Small intestine (tissue), 7 donors: ENCODE results near the gene HRH3. TPM values are rescaled to one million over a fixed set of nuclear protein-coding genes. Genes with fewer than 3 reads are reported as not detected.

Source experiments
- DNase-seq, 2 donors: peaks; one replicate each; pipeline versions ENCODE4 v3.0.0 to v3.0.0-alpha.2; 2013
- FAIRE-seq: peaks from 2 replicates; lab custom pipeline; 2012; peaks lifted over from hg19 to GRCh38; lab: Jason Lieb, UNC
- H3K27ac ChIP-seq, 3 donors: one replicate each; pipeline ENCODE4 v1.5.1; 2013; ENCODE audit warnings: low read length in 2 of 3, mild to moderate bottlenecking in 2 of 3, control low read depth in 1 of 3, inconsistent platforms in 1 of 3, low read depth in 1 of 3, moderate library complexity in 1 of 3
- H3K27me3 ChIP-seq, 3 donors: one replicate each; pipeline ENCODE4 v1.6.1; 2013; ENCODE audit warnings: low read length in 3 of 3, inconsistent platforms in 1 of 3; ENCODE audit not compliant: control insufficient read depth in 3 of 3, insufficient read depth in 3 of 3
- H3K36me3 ChIP-seq, 3 donors: one replicate each; pipeline ENCODE4 v1.6.1; 2013; ENCODE audit warnings: low read length in 3 of 3, inconsistent platforms in 1 of 3, low read depth in 1 of 3, mild to moderate bottlenecking in 1 of 3, moderate library complexity in 1 of 3; ENCODE audit not compliant: control insufficient read depth in 3 of 3, insufficient read depth in 2 of 3
- H3K4me1 ChIP-seq, 3 donors: one replicate each; pipeline ENCODE4 v1.6.1; 2013; ENCODE audit warnings: low read length in 2 of 3, inconsistent platforms in 1 of 3, low read depth in 1 of 3, mild to moderate bottlenecking in 1 of 3, moderate library complexity in 1 of 3; ENCODE audit not compliant: control insufficient read depth in 3 of 3, insufficient read depth in 2 of 3
- H3K4me3 ChIP-seq, 3 donors: one replicate each; pipeline ENCODE4 v1.5.1; 2013; ENCODE audit warnings: low read length in 3 of 3, control low read depth in 1 of 3, inconsistent platforms in 1 of 3, low read depth in 1 of 3, mild to moderate bottlenecking in 1 of 3, moderate library complexity in 1 of 3
- H3K9me3 ChIP-seq, 2 donors: one replicate each; pipeline ENCODE4 v1.6.1; 2013; ENCODE audit warnings: low read depth in 1 of 2, low read length in 1 of 2; ENCODE audit not compliant: control insufficient read depth in 2 of 2, insufficient read depth in 1 of 2
- WGBS, 3 donors: extraction: QIAGEN DNeasy Blood & Tissue Kit; methylation state at CpG; one replicate each; pipeline ENCODE4 v1.1.7; 2013; 5-methylcytosine and 5-hydroxymethylcytosine counted together
- polyA plus RNA-seq, 4 donors: library from polyadenylated mRNA; stranded (reverse) in 3 of 4; unstranded in 1 of 4; fragments of 200-250 nt in 3 of 4; fragments of 120-200 nt in 1 of 4; gene quantifications; one replicate each; pipeline versions ENCODE4 v1.2.1 to v1.2.3, GENCODE V29; 2013
- donor health status: healthy with polysubstance abuse.
- donor health status: control.
- donor health status: control.
- donor health status: Bipolar disorder and iron deficiency.
- donor health status: healthy.

Gene HRH3
- polyA plus RNA-seq, 4 donors, result 0.06 to 0.31 TPM; not detected in 2

GRCh38 chr20:62225820-62226635 is 6.0 kb upstream of the HRH3 start:
- Histone ChIP-seq H3K36me3 (no peaks in the 10 kb centered on the region), H3K4me1 (peaks cover 0 to under 1% (median 0%) of the 10 kb centered on the region in 3 donors), H3K9me3 (no peaks in the 10 kb centered on the region), H3K4me3 (no peak overlapping the region), H3K27me3 (peaks cover 7 to 29% (median 18%) of the 10 kb centered on the region in 3 donors), H3K27ac (no peak overlapping the region)
- no peak for FAIRE-seq
- 78 to 86% (median 80%) methylated on average over 17 of the region's 17 CpGs for WGBS, 3 donors
- no peak for DNase-seq

- Histone ChIP-seq H3K36me3 (no peaks in the 10 kb centered on the region), H3K9me3 (no peaks in the 10 kb centered on the region), H3K27ac (no peak overlapping the region), H3K27me3 (peaks cover 14 to 36% (median 21%) of the 10 kb centered on the region in 3 donors), H3K4me1 (peaks cover 0 to 8% (median 0%) of the 10 kb centered on the region in 3 donors), H3K4me3 (no peak overlapping the region)
- FAIRE-seq (no peak), DNase-seq (no peak)
- WGBS, 3 donors, result 86 to 91% (median 88%) methylated on average over 13 of the region's 13 CpGs
These were observed 4.9 kb upstream of the HRH3 start for GRCh38 chr20:62225026-62225425.

- WGBS, 3 donors, result 52 to 65% (median 62%) methylated on average over 21 of the region's 21 CpGs
- Histone ChIP-seq H3K27me3 (peaks cover 19 to 39% (median 23%) of the 10 kb centered on the region in 3 donors), H3K4me3 (no peak overlapping the region), H3K36me3 (no peaks in the 10 kb centered on the region), H3K27ac (no peak overlapping the region), H3K9me3 (no peaks in the 10 kb centered on the region), H3K4me1 (peaks cover 0 to 8% (median 2%) of the 10 kb centered on the region in 3 donors)
- DNase-seq (no peak), FAIRE-seq (no peak)
These were observed 4.2 kb upstream of the HRH3 start for GRCh38 chr20:62224113-62224855.

GRCh38 chr20:62223571-62223970 is 3.5 kb upstream of the HRH3 start:
- Histone ChIP-seq H3K4me3 (no peak overlapping the region), H3K27me3 (peaks cover 19 to 46% (median 23%) of the 10 kb centered on the region in 3 donors), H3K36me3 (no peaks in the 10 kb centered on the region), H3K4me1 (peaks cover 0 to 8% (median 3%) of the 10 kb centered on the region in 3 donors), H3K27ac (no peak overlapping the region), H3K9me3 (no peaks in the 10 kb centered on the region)
- no peak for FAIRE-seq
- no peak for DNase-seq
- WGBS, 3 donors, result 74 to 81% (median 76%) methylated on average over 8 to 9 of the region's 9 CpGs

- peaks cover 0 to 8% (median 3%) of the 10 kb centered on the region in 3 donors for H3K4me1 ChIP-seq
- no peak overlapping the region for H3K4me3 ChIP-seq
- no peaks in the 10 kb centered on the region for H3K9me3 ChIP-seq
- DNase-seq (no peak), FAIRE-seq (no peak)
- peaks cover 24 to 52% (median 29%) of the 10 kb centered on the region in 3 donors for H3K27me3 ChIP-seq
- H3K27ac ChIP-seq, result no peak overlapping the region
- H3K36me3 ChIP-seq, result no peaks in the 10 kb centered on the region
- WGBS, 3 donors, result 68 to 74% (median 73%) methylated on average over 13 of the region's 13 CpGs
These were observed 2.9 kb upstream of the HRH3 start for GRCh38 chr20:62222972-62223371.

GRCh38 chr20:62222266-62222850 is 2.3 kb upstream of the HRH3 start:
- Histone ChIP-seq H3K27me3 (peaks cover 25 to 58% (median 29%) of the 10 kb centered on the region in 3 donors), H3K4me1 (peaks cover 0 to 8% (median 3%) of the 10 kb centered on the region in 3 donors), H3K27ac (no peak overlapping the region), H3K36me3 (no peaks in the 10 kb centered on the region), H3K9me3 (no peaks in the 10 kb centered on the region), H3K4me3 (no peak overlapping the region)
- no peak for FAIRE-seq
- no peak for DNase-seq
- WGBS, 3 donors, result 83 to 87% (median 85%) methylated on average over 18 of the region's 18 CpGs

- no peaks in the 10 kb centered on the region for H3K36me3 ChIP-seq
- no peak overlapping the region for H3K27ac ChIP-seq
- no peak for DNase-seq
- H3K27me3 ChIP-seq, result peaks cover 25 to 68% (median 29%) of the 10 kb centered on the region in 3 donors
- H3K9me3 ChIP-seq, result no peaks in the 10 kb centered on the region
- 2 to 6% (median 4%) methylated on average over 36 to 46 of the region's 46 CpGs for WGBS, 3 donors
- FAIRE-seq, result no peak
- peaks cover 0 to 8% (median 3%) of the 10 kb centered on the region in 3 donors for H3K4me1 ChIP-seq
- H3K4me3 ChIP-seq, result no peak overlapping the region
These were observed 839 bp upstream of the HRH3 start for GRCh38 chr20:62220666-62221568.
